LNCAP (cell line): ENCODE data around the gene CHURC1.

Source experiments
- TF ChIP-seq, protein P1 (sequence below): fragments of 450-650 bp; IDR thresholded peaks from 2 replicates; pipeline ENCODE4 v1.5.1; 2017; ENCODE audit warnings: mild to moderate bottlenecking

The CHURC1 gene

DNA sequence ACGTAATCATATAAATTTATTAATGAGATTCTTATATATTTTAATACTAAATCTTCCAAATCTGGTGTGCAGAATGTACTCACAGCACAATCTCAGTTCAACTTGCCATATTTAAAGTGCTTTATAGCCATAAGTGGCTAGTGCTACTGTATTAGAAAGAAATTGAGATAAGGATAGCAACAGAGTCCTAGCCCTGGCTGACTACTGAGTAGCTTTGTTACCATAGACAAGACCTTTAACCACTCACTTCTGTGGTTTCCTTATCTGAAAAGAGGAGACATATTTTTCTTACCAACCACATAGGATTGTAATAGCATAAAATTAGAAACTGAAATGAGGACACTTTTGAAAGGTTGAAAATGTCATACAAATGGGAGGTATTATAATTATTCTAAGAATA is 2.0 kb upstream of the CHURC1 start:
- TF ChIP-seq, protein P1, sequence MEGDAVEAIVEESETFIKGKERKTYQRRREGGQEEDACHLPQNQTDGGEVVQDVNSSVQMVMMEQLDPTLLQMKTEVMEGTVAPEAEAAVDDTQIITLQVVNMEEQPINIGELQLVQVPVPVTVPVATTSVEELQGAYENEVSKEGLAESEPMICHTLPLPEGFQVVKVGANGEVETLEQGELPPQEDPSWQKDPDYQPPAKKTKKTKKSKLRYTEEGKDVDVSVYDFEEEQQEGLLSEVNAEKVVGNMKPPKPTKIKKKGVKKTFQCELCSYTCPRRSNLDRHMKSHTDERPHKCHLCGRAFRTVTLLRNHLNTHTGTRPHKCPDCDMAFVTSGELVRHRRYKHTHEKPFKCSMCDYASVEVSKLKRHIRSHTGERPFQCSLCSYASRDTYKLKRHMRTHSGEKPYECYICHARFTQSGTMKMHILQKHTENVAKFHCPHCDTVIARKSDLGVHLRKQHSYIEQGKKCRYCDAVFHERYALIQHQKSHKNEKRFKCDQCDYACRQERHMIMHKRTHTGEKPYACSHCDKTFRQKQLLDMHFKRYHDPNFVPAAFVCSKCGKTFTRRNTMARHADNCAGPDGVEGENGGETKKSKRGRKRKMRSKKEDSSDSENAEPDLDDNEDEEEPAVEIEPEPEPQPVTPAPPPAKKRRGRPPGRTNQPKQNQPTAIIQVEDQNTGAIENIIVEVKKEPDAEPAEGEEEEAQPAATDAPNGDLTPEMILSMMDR: no peak

DNA sequence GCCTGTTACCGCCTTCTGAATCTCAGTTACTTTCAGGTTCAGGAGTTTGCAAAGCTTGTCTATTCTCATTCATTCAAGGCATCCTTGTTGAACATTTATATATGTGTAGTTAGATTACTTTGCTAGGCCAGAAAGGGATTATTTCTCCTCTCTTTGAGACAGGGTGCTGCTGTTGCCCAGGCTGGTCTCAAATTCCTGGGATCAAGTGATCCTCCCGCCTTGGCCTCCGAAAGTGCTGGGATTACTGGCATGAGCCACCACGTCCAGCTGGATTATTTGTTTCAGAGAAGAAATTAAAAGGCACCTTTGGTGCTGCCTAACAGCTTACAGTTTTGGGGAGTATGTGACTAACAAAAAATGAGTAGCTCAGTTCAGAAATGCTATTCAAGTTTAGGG is 772 bp downstream of the CHURC1 start:
- TF ChIP-seq, protein P1: no peak

DNA sequence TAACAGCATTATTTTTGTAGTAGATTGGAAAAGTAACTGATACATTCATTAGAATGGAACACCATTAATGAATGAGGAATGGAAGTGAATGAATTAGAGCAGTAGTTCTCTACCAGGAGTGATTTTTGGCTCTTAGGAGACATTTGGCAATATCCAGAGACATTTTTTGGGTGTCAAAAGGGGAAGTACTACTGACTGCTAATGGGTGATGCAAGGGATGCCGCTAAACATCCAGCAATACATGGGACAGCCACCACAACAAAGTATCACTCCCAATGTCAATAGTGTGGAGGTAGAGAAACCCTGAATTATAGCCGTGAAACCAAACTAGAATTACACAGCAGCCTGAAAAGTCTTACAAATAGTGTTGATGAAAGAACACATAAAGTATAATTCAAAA is 1.5 kb downstream of the CHURC1 start:
- TF ChIP-seq, protein P1: no peak

DNA sequence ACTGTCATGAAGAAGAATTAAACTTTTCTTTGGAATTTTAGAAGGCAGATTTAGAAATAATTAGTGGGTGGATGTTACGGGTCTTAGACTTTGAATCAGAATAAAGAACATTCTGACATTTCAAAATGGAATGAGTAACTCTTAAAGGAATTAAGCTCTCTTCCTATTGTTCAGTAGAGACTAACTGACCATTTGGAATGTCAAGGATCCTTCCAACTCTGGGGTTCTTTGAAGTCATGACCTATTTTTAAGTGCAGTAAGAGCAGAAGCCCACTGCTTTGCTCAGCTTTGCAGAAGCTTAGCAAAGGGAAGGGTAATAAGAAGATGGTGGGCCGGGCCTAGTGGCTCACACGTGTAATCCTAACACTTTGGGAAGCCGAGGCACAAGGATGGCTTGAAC is 4.0 kb downstream of the CHURC1 start:
- TF ChIP-seq, protein P1: no peak

DNA sequence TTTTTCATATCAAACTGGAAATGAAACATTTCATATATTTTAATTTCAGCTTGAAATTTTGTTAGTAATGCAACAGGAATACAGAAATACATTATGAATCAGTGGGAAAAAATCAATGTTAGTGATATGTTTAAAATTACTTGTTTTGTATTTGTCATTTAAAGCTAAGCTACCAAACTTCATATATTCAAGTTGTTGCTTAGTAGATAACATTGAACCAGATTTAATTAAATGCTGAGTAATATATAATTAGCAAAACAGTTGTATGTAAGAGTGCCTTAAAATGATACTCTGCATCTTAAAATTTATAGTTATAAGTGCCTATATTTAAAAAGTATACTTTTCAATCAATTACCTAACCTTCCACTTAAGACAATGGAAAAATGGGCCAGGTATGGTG is 5.0 kb downstream of the CHURC1 start:
- TF ChIP-seq, protein P1: no peak

DNA sequence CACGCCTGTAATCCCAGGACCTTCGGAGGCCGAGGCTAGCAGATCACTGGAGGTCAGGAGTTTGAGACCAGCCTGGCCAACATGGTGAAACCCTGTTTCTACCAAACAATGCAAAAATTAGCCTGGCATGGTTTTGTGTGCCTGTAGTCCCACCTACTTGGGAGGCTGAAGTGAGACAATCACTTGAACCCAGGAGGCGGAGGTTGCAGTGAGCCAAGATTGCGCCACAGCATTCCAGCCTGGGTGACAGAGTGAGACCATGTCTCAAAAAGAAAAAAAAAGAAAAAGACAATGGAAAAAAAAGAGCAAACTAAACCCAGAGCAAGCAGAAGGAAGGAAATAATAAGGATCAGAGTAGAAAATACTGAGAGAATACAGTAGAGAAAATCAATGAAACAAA is 5.4 kb downstream of the CHURC1 start:
- TF ChIP-seq, protein P1: no peak

DNA sequence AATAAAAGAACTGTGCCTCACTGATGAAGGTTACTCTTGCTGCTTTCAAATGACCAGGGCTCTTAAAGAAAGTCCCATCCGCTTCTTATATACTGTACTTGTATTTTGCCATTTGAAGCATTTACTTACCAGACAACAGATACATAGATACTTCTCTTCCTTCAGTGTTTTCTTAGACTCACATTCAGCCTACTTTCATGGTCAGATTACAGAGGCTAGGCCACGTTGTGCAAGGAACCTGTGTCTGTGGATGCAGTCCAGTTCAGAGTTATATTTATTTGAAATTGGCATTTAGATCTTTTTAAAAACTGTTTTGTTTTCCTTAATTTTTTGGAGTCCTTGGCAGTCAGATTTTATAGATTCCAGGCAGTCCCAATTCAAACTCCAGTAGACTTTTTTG is 6.2 kb downstream of the CHURC1 start:
- TF ChIP-seq, protein P1: no peak

DNA sequence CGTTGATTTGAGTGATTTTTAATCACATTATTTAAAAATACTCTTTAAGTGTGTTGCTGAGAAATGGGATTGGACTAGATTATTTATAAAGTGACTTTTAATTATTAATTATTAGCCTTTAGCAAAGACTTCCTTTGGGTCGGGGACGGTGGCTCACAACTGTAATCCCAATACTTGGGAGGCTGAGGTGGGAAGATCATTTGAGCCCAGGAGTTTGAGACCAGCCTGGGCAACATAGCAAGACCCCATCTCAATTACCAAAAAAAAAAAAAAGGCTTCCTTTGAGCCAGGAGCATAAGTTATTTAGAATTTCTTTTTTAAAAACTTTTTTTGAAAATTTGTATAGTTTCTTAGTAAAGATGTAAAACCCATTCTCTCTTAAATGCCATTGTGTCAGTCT is 8.8 kb downstream of the CHURC1 start:
- TF ChIP-seq, protein P1: no peak
